K562 (cell line): Measurements from ENCODE around the gene SLC6A6. TPM values are rescaled to one million over a fixed set of nuclear protein-coding genes. Genes with fewer than 3 reads are reported as not detected.

Experiments used
- ATAC-seq: fragments of 200-7000 bp; cut with Tn5 transposase; 3 replicates; pipeline ENCODE4 v1.9.1; 2020; ENCODE audit warnings: moderate library complexity
- BruUV-seq: library from RNA; stranded (reverse); fragments of 400-500 nt; replicated peaks from 2 replicates; lab custom pipeline; 2021; lab: Mats Ljungman, UMichigan
- CTCF ChIA-PET: fragments of 300-600 bp; formaldehyde crosslinking; extraction: SDS; loops from one replicate; lab custom pipeline; 2021; ENCODE audit warnings: low intra/inter-chr PET ratio; lab: Yijun Ruan, JAX
- POLR2A ChIA-PET: fragments of 300-600, 350-650 bp; sonication (Branson Sonifier 250); formaldehyde crosslinking; extraction: SDS; loops from one replicate; lab custom pipeline; 2021; ENCODE audit warnings: antibody characterized with exemption, inconsistent platforms; lab: Yijun Ruan, JAX
- DNase-seq, 4 experiments: peaks; one replicate each; pipeline versions ENCODE4 v3.0.0 to v3.0.0-alpha.2; 2011 to 2018; ENCODE audit warnings: low spot score in 3 of 4, mixed read lengths in 3 of 4; ENCODE audit errors: extremely low read depth in 1 of 4
- FAIRE-seq: peaks from 2 replicates; lab custom pipeline; 2011; peaks lifted over from hg19 to GRCh38; lab: Jason Lieb, UNC
- H2AFZ ChIP-seq: 2 replicates; pipeline ENCODE4 v1.6.0; 2011; ENCODE audit warnings: low read depth, low read length, control low read depth, inconsistent platforms
- H3K27ac ChIP-seq: fragments of 200-600 bp; 3 replicates; pipeline ENCODE4 v1.8.0; 2011; ENCODE audit warnings: low read depth, mild to moderate bottlenecking, control low read depth, inconsistent platforms, low read length, moderate library complexity, mixed read lengths; ENCODE audit errors: extremely low read depth
- H3K27me3 ChIP-seq, 2 experiments: fragments of 300-600 bp in 1 of 2; 2 replicates in 1 of 2; 3 replicates in 1 of 2; pipeline versions ENCODE4 v1.6.0 to v1.8.0; 2011; ENCODE audit warnings: inconsistent platforms in 2 of 2, low read length in 2 of 2, mild to moderate bottlenecking in 1 of 2, mixed read lengths in 1 of 2, moderate library complexity in 1 of 2; ENCODE audit not compliant: control insufficient read depth in 2 of 2, insufficient read depth in 2 of 2
- H3K36me3 ChIP-seq: fragments of 300-600 bp; 3 replicates; pipeline ENCODE4 v1.8.0; 2011; ENCODE audit warnings: mild to moderate bottlenecking, low read length, inconsistent platforms; ENCODE audit not compliant: control insufficient read depth, insufficient read depth
- H3K4me1 ChIP-seq, 2 experiments: fragments of 200-600 bp in 1 of 2; replicated peaks in 1 of 2; 2 replicates in 1 of 2; 3 replicates in 1 of 2; pipeline versions ENCODE4 v1.5.1 to v1.8.0; 2011; ENCODE audit warnings: inconsistent platforms in 2 of 2, low read length in 2 of 2, mild to moderate bottlenecking in 1 of 2, mixed read lengths in 1 of 2, moderate library complexity in 1 of 2; ENCODE audit not compliant: control insufficient read depth in 2 of 2, insufficient read depth in 2 of 2
- H3K4me2 ChIP-seq: 2 replicates; pipeline ENCODE4 v1.6.1; 2011; ENCODE audit warnings: low read length, control low read depth, inconsistent platforms, mixed read lengths; ENCODE audit not compliant: insufficient read depth
- H3K4me3 ChIP-seq: fragments of 200-600 bp; sonication (generic), shearing (Covaris generic); 2 replicates; pipeline ENCODE4 v1.5.1; 2016; ENCODE audit warnings: control low read depth, inconsistent platforms
- H3K79me2 ChIP-seq: fragments of 200-600 bp; 3 replicates; pipeline ENCODE4 v1.8.0; 2011; ENCODE audit warnings: low read length, inconsistent platforms; ENCODE audit not compliant: control insufficient read depth, insufficient read depth
- H3K9ac ChIP-seq, 2 experiments: 2 replicates each; pipeline versions ENCODE4 v1.6.0 to v1.6.1; 2011; ENCODE audit warnings: low read depth in 2 of 2, low read length in 2 of 2, control low read depth in 1 of 2, inconsistent platforms in 1 of 2, mild to moderate bottlenecking in 1 of 2, mixed read lengths in 1 of 2; ENCODE audit not compliant: insufficient read depth in 1 of 2
- H3K9me1 ChIP-seq: one replicate; pipeline ENCODE4 v1.6.0; 2011; ENCODE audit warnings: inconsistent platforms, mild to moderate bottlenecking, low read length, moderate library complexity; ENCODE audit not compliant: control insufficient read depth, insufficient read depth
- H3K9me3 ChIP-seq: replicated peaks from 2 replicates; pipeline ENCODE4 v1.5.1; 2011; ENCODE audit warnings: low read depth, low read length, inconsistent platforms; ENCODE audit not compliant: control insufficient read depth, insufficient read depth
- H4K20me1 ChIP-seq: replicated peaks from 2 replicates; pipeline ENCODE4 v1.6.1; 2011; ENCODE audit warnings: low read length, inconsistent platforms, mixed read lengths; ENCODE audit not compliant: control insufficient read depth, insufficient read depth
- RHOXF2B ChIP-seq: fragments of 250-450 bp; sonication (Bioruptor Pico); conservative IDR thresholded peaks from 2 replicates; pipeline ENCODE4 v1.5.1; 2021
- SMARCA5 ChIP-seq: fragments of 450-650 bp; IDR thresholded peaks from 2 replicates; pipeline ENCODE4 v1.6.1; 2016
- WGBS: fragments of 100-300 bp; shearing (Covaris generic); methylation state at CpG from one replicate; pipeline ENCODE4 v1.1.6; 2016; ENCODE audit warnings: low coverage, mixed read lengths; ENCODE audit not compliant: insufficient coverage; ENCODE audit errors: missing lambda C conversion rate; 5-methylcytosine and 5-hydroxymethylcytosine counted together
- in situ Hi-C: fragments of 300-500 bp; cut with MboI; formaldehyde crosslinking; loops from 4 replicates; pipeline ENCODE4 v1.15.0; 2018; ENCODE audit warnings: inconsistent platforms, mixed read lengths
- intact Hi-C: fragments of 100-400 bp; cut with micrococcal nuclease; formaldehyde crosslinking; loops from 2 replicates; pipeline ENCODE4 v1.14.2; 2022
- polyA plus RNA-seq, 8 experiments: library from polyadenylated mRNA; depleted of rRNA in 4 of 8; stranded (reverse) in 5 of 8; unstranded in 3 of 8; fragments of >200 nt; fragmentation: Nextera tagmentation in 2 of 8; fragmentation: Illumina TruSeq in 1 of 8; extraction: Ambion mirVana in 2 of 8; extraction: Trizol in 1 of 8; gene quantifications; 2 replicates each; pipeline versions ENCODE4 v1.2.1 to v1.2.3, GENCODE V29; 2011 to 2014; ENCODE audit warnings: inconsistent platforms in 1 of 8, missing spikeins in 1 of 8
- total RNA-seq, 7 experiments: library from RNA; depleted of rRNA in 6 of 7; stranded (reverse); fragments of >200 nt in 6 of 7; fragmentation: Illumina TruSeq in 2 of 7; extraction: Trizol in 2 of 7; gene quantifications; 2 replicates each; pipeline versions ENCODE4 v1.2.1 to v1.2.3, GENCODE V29; 2011 to 2021; ENCODE audit warnings: low replicate concordance in 1 of 7
- TF ChIP-seq, protein P1 (sequence below): sonication (generic); formaldehyde crosslinking; IDR thresholded peaks from 2 replicates; pipeline ENCODE4 v1.8.0; 2022; ENCODE audit warnings: mild to moderate bottlenecking, missing genetic modification reagents

Gene SLC6A6
- total and polyA plus RNA-seq, 9 of the 15 experiments (the other 6 are each of a cell fraction or from before 2014, with no cell fraction given), result 12.3 to 203 (median 93.2) TPM

GRCh38 chr3:14396031-14396692 lies 6.2 kb upstream of the SLC6A6 start:
- H3K27me3 ChIP-seq, result no peaks in the 10 kb centered on the region
- no TSS peak for BruUV-seq
- no peaks in the 10 kb centered on the region for H3K9me1 ChIP-seq
- ATAC-seq, result no peak
- 76% methylated on average over 5 of the region's 5 CpGs for WGBS
- H3K36me3 ChIP-seq, result no peaks in the 10 kb centered on the region
- peak overlapping the region in 1 of 2 experiments; percentile 80; a peak in 2 of 4 replicates for H3K9ac ChIP-seq
- intact Hi-C loops (no loop called here), in situ Hi-C loops (no loop called here)
- ChIA-PET POLR2A (interaction anchor here (0.6 to 1.1 kb wide), 3 partner anchors 8 to 23 kb away, joined by 3 read pairs; no protein-coding TSS in a partner anchor), CTCF (no interaction called here)
- no peak overlapping the region for H3K4me2 ChIP-seq
- peaks cover 5 to 20% of the 10 kb centered on the region in 2 experiments; a peak in 4 of 5 replicates for H3K4me1 ChIP-seq
- H2AFZ ChIP-seq, result no peak overlapping the region
- no peak overlapping the region for H3K27ac ChIP-seq
- H3K4me3 ChIP-seq, result no peak overlapping the region
- H3K79me2 ChIP-seq, result no peaks in the 10 kb centered on the region
- no peaks in the 10 kb centered on the region for H3K9me3 ChIP-seq
- no peak for DNase-seq
- no peak for FAIRE-seq
- TF ChIP-seq SMARCA5, result peak; percentile 75; the same call in 1 of the 2 replicates
- TF ChIP-seq, protein P1, sequence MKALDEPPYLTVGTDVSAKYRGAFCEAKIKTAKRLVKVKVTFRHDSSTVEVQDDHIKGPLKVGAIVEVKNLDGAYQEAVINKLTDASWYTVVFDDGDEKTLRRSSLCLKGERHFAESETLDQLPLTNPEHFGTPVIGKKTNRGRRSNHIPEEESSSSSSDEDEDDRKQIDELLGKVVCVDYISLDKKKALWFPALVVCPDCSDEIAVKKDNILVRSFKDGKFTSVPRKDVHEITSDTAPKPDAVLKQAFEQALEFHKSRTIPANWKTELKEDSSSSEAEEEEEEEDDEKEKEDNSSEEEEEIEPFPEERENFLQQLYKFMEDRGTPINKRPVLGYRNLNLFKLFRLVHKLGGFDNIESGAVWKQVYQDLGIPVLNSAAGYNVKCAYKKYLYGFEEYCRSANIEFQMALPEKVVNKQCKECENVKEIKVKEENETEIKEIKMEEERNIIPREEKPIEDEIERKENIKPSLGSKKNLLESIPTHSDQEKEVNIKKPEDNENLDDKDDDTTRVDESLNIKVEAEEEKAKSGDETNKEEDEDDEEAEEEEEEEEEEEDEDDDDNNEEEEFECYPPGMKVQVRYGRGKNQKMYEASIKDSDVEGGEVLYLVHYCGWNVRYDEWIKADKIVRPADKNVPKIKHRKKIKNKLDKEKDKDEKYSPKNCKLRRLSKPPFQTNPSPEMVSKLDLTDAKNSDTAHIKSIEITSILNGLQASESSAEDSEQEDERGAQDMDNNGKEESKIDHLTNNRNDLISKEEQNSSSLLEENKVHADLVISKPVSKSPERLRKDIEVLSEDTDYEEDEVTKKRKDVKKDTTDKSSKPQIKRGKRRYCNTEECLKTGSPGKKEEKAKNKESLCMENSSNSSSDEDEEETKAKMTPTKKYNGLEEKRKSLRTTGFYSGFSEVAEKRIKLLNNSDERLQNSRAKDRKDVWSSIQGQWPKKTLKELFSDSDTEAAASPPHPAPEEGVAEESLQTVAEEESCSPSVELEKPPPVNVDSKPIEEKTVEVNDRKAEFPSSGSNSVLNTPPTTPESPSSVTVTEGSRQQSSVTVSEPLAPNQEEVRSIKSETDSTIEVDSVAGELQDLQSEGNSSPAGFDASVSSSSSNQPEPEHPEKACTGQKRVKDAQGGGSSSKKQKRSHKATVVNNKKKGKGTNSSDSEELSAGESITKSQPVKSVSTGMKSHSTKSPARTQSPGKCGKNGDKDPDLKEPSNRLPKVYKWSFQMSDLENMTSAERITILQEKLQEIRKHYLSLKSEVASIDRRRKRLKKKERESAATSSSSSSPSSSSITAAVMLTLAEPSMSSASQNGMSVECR (CRISPR knock-in tag), result no peak
- TF ChIP-seq RHOXF2B (CRISPR knock-in tag), result no peak
- no peaks in the 10 kb centered on the region for H4K20me1 ChIP-seq
